HCT116 (cell line): ENCODE data around the gene KLF16.

Experiments
- ATF3 ChIP-seq: IDR thresholded peaks from 2 replicates; pipeline ENCODE4 v1.6.1; 2012
- CTCF ChIP-seq, 3 experiments: fragments of 200-600 bp in 1 of 3; sonication (generic) in 1 of 3; IDR thresholded peaks in 2 of 3; conservative IDR thresholded peaks in 1 of 3; 2 replicates each; pipeline ENCODE4 v1.5.1; 2012 to 2017; ENCODE audit warnings: low read depth in 2 of 3, low read length in 2 of 3, antibody characterized with exemption in 1 of 3, borderline replicate concordance in 1 of 3, control low read depth in 1 of 3, mild to moderate bottlenecking in 1 of 3, mixed read lengths in 1 of 3, mixed run types in 1 of 3, moderate library complexity in 1 of 3; ENCODE audit not compliant: insufficient read depth in 1 of 3
- EZH2 ChIP-seq: fragments of 200-600 bp; sonication (generic); IDR thresholded peaks from 2 replicates; pipeline ENCODE4 v1.6.1; 2017; ENCODE audit warnings: antibody characterized with exemption, mixed run types
- JUND ChIP-seq: IDR thresholded peaks from 2 replicates; pipeline ENCODE4 v1.6.1; 2012
- MAX ChIP-seq: IDR thresholded peaks from 2 replicates; pipeline ENCODE4 v1.6.1; 2012
- POLR2AphosphoS5 ChIP-seq: IDR thresholded peaks from 2 replicates; pipeline ENCODE4 v1.6.1; 2011; ENCODE audit warnings: mild to moderate bottlenecking, low read depth, low read length, moderate library complexity
- SIN3A ChIP-seq: IDR thresholded peaks from 2 replicates; pipeline ENCODE4 v1.6.1; 2012; ENCODE audit warnings: low read depth
- ZNF274 ChIP-seq: fragments of 200-500 bp; sonication (Bioruptor generic); IDR thresholded peaks from 2 replicates; pipeline ENCODE4 v1.6.1; 2014; ENCODE audit warnings: mild to moderate bottlenecking, low read depth, low read length, inconsistent platforms

- TF ChIP-seq POLR2AphosphoS5 (no peak), CTCF (IDR thresholded peaks at IDR 0.05 in 2 of 3, conservative IDR thresholded peaks at IDR 0.05 in 1 of 3; ENCODE audit: borderline replicate concordance in 1 of 3, insufficient read depth in 1 of 3, low read depth in 2 of 3, low read length in 2 of 3) (no peak), EZH2 (no peak), ZNF274 (no peak), ATF3 (no peak), MAX (no peak), SIN3A (no peak), JUND (no peak)
These were observed 48.6 kb upstream of the KLF16 start for GRCh38 chr19:1911995-1912394.
